HepG2 (cell line): ENCODE data around the gene ERVMER34-1. TPM values are rescaled to one million over a fixed set of nuclear protein-coding genes. Genes with fewer than 3 reads are reported as not detected.

Source experiments
- ATF3 ChIP-seq: sonication (generic); formaldehyde crosslinking; IDR thresholded peaks from 2 replicates; pipeline ENCODE4 v1.4.0; 2020; ENCODE audit warnings: missing genetic modification reagents
- JUN ChIP-seq: sonication (generic); formaldehyde crosslinking; IDR thresholded peaks from 2 replicates; pipeline ENCODE4 v1.4.0; 2020; ENCODE audit warnings: mild to moderate bottlenecking, missing genetic modification reagents
- MEIS1 ChIP-seq: sonication (generic); formaldehyde crosslinking; IDR thresholded peaks from 2 replicates; pipeline ENCODE4 v1.9.0; 2021; ENCODE audit warnings: mild to moderate bottlenecking, missing genetic modification reagents, moderate library complexity, borderline replicate concordance
- SIN3B ChIP-seq: fragments of 150-350 bp; IDR thresholded peaks from 2 replicates; pipeline ENCODE4 v1.6.1; 2014; ENCODE audit warnings: low read length
- THAP11 ChIP-seq: IDR thresholded peaks from 2 replicates; pipeline ENCODE4 v1.6.1; 2016; ENCODE audit warnings: missing biosample characterization, missing genetic modification reagents
- TRIM24 ChIP-seq: sonication (generic); formaldehyde crosslinking; IDR thresholded peaks from 2 replicates; pipeline ENCODE4 v1.8.0; 2022; ENCODE audit warnings: mild to moderate bottlenecking, missing genetic modification reagents
- YEATS4 ChIP-seq: sonication (generic); formaldehyde crosslinking; IDR thresholded peaks from 2 replicates; pipeline ENCODE4 v1.4.0; 2020; ENCODE audit warnings: missing genetic modification reagents, borderline replicate concordance
- ZBTB40 ChIP-seq, 2 experiments: fragments of 450-650 bp in 1 of 2; sonication (generic) in 1 of 2; formaldehyde crosslinking in 1 of 2; IDR thresholded peaks; 2 replicates each; pipeline versions ENCODE4 v1.6.1 to v1.8.0; 2016 to 2022; ENCODE audit warnings: antibody characterized with exemption in 1 of 2, mild to moderate bottlenecking in 1 of 2, missing genetic modification reagents in 1 of 2
- ZNF143 ChIP-seq: sonication (generic); formaldehyde crosslinking; IDR thresholded peaks from 2 replicates; pipeline ENCODE4 v1.4.0; 2020; ENCODE audit warnings: missing genetic modification reagents
- ZNF280D ChIP-seq: sonication (generic); formaldehyde crosslinking; IDR thresholded peaks from 2 replicates; pipeline ENCODE4 v1.5.1; 2020; ENCODE audit warnings: mild to moderate bottlenecking, missing genetic modification reagents
- ZNF431 ChIP-seq: sonication (generic); formaldehyde crosslinking; IDR thresholded peaks from 2 replicates; pipeline ENCODE4 v1.9.0; 2022; ENCODE audit warnings: missing genetic modification reagents, low read depth, mild to moderate bottlenecking, borderline replicate concordance
- ZNF713 ChIP-seq: sonication (generic); formaldehyde crosslinking; IDR thresholded peaks from 2 replicates; pipeline ENCODE4 v1.4.0; 2020; ENCODE audit warnings: mild to moderate bottlenecking, missing genetic modification reagents
- ZNF850 ChIP-seq: sonication (generic); formaldehyde crosslinking; conservative IDR thresholded peaks from 2 replicates; pipeline ENCODE4 v1.9.0; 2021; ENCODE audit warnings: mild to moderate bottlenecking, missing genetic modification reagents
- ZNF891 ChIP-seq: sonication (generic); formaldehyde crosslinking; IDR thresholded peaks from 2 replicates; pipeline ENCODE4 v1.5.0; 2020; ENCODE audit warnings: mild to moderate bottlenecking, missing genetic modification reagents
- polyA plus RNA-seq, 8 experiments: library from polyadenylated mRNA; depleted of rRNA in 3 of 8; stranded (reverse) in 7 of 8; unstranded in 1 of 8; fragments of >200 nt; fragmentation: Illumina TruSeq in 4 of 8; extraction: Trizol in 4 of 8; gene quantifications; 2 replicates each; pipeline versions ENCODE4 v1.2.1 to v1.2.3, GENCODE V29; 2011 to 2016; ENCODE audit warnings: low read depth in 4 of 8, missing spikeins in 1 of 8, mixed read lengths in 1 of 8; ENCODE audit not compliant: insufficient read depth in 1 of 8
- total RNA-seq, 5 experiments: library from RNA; depleted of rRNA; stranded (reverse); fragments of >200 nt; fragmentation: Illumina TruSeq; extraction: Trizol; gene quantifications; 2 replicates each; pipeline ENCODE4 v1.2.3, GENCODE V29; 2016; ENCODE audit warnings: low read depth in 1 of 5

The ERVMER34-1 gene
- total and polyA plus RNA-seq, 2 of the 13 experiments (the other 11 are each of a cell fraction or from before 2014, with no cell fraction given), result 0.04 to 0.35 TPM

GRCh38 chr4:52780617-52781354 lies 29.6 kb upstream of the ERVMER34-1 start (continued):
- no peak for TF ChIP-seq ZNF280D
- peak; percentile 65 for TF ChIP-seq ZNF143 (CRISPR knock-in tag)
- TF ChIP-seq MEIS1 (CRISPR knock-in tag), result no peak
- TF ChIP-seq ZNF891 (CRISPR knock-in tag), result no peak
- no peak for TF ChIP-seq YEATS4 (CRISPR knock-in tag)
- no peak for TF ChIP-seq TRIM24 (CRISPR knock-in tag)
- TF ChIP-seq ZNF431 (CRISPR knock-in tag), result no peak
- TF ChIP-seq JUN, result no peak
- no peak for TF ChIP-seq ZNF850
- no peak for TF ChIP-seq ZBTB40 (IDR thresholded peaks at IDR 0.05)
- TF ChIP-seq ZBTB40 (CRISPR knock-in tag; IDR thresholded peaks at IDR 0.05), result no peak
- no peak for TF ChIP-seq SIN3B
- TF ChIP-seq ATF3 (CRISPR knock-in tag), result no peak
- peak; percentile 73 for TF ChIP-seq THAP11 (CRISPR knock-in tag)
- TF ChIP-seq ZNF713 (CRISPR knock-in tag), result no peak
